Trophoblast cell (in vitro differentiated cells and primary cell): ENCODE results near the gene GUCY2D.

ENCODE experiments used
- DNase-seq, 2 donors: peaks; one replicate each; pipeline ENCODE4 v3.0.0-alpha.2; 2016
- H2AFZ ChIP-seq: 2 replicates; pipeline ENCODE4 v1.6.1; 2013; ENCODE audit warnings: low read length, moderate library complexity, mild to moderate bottlenecking; ENCODE audit not compliant: insufficient read depth, poor library complexity
- H2AK5ac ChIP-seq: 2 replicates; pipeline ENCODE4 v1.6.1; 2013; ENCODE audit warnings: mild to moderate bottlenecking, low read length
- H2BK120ac ChIP-seq: 2 replicates; pipeline ENCODE4 v1.6.1; 2013; ENCODE audit warnings: low read length, mild to moderate bottlenecking, moderate library complexity; ENCODE audit not compliant: insufficient read depth, poor library complexity
- H2BK12ac ChIP-seq: 2 replicates; pipeline ENCODE4 v1.6.1; 2013; ENCODE audit warnings: mild to moderate bottlenecking, low read length, moderate library complexity
- H2BK5ac ChIP-seq: 2 replicates; pipeline ENCODE4 v1.6.1; 2013; ENCODE audit warnings: low read length, low read depth, moderate library complexity, mild to moderate bottlenecking; ENCODE audit not compliant: poor library complexity
- H3K14ac ChIP-seq: 2 replicates; pipeline ENCODE4 v1.6.1; 2013; ENCODE audit warnings: mild to moderate bottlenecking, low read length
- H3K18ac ChIP-seq: 2 replicates; pipeline ENCODE4 v1.6.1; 2013; ENCODE audit warnings: mild to moderate bottlenecking, low read length
- H3K23ac ChIP-seq: 2 replicates; pipeline ENCODE4 v1.6.1; 2013; ENCODE audit warnings: low read length
- H3K27ac ChIP-seq: 2 replicates; pipeline ENCODE4 v1.5.1; 2013; ENCODE audit warnings: low read depth, mild to moderate bottlenecking, inconsistent platforms, low read length, moderate library complexity
- H3K27me3 ChIP-seq: 2 replicates; pipeline ENCODE4 v1.6.1; 2013; ENCODE audit warnings: inconsistent platforms, mild to moderate bottlenecking, low read length, moderate library complexity; ENCODE audit not compliant: insufficient read depth
- H3K36me3 ChIP-seq, 2 experiments: 1 replicate in 1 of 2; 2 replicates in 1 of 2; pipeline ENCODE4 v1.6.1; 2013; ENCODE audit warnings: low read length in 2 of 2, mild to moderate bottlenecking in 2 of 2, moderate library complexity in 1 of 2; ENCODE audit not compliant: insufficient read depth in 2 of 2, control insufficient read depth in 1 of 2
- H3K4ac ChIP-seq: 2 replicates; pipeline ENCODE4 v1.6.1; 2013; ENCODE audit warnings: low read depth, mild to moderate bottlenecking, low read length, moderate library complexity
- H3K4me1 ChIP-seq, 2 experiments: 1 replicate in 1 of 2; 2 replicates in 1 of 2; pipeline ENCODE4 v1.6.1; 2013; ENCODE audit warnings: low read length in 2 of 2, mild to moderate bottlenecking in 2 of 2, moderate library complexity in 1 of 2; ENCODE audit not compliant: insufficient read depth in 2 of 2, control insufficient read depth in 1 of 2
- H3K4me2 ChIP-seq: 2 replicates; pipeline ENCODE4 v1.6.1; 2013; ENCODE audit warnings: inconsistent platforms, mild to moderate bottlenecking, low read length, moderate library complexity
- H3K4me3 ChIP-seq: 2 replicates; pipeline ENCODE4 v1.5.1; 2013; ENCODE audit warnings: mild to moderate bottlenecking, low read depth, low read length, inconsistent platforms
- H3K79me1 ChIP-seq: one replicate; pipeline ENCODE4 v1.6.1; 2013; ENCODE audit warnings: low read length
- H3K79me2 ChIP-seq: 2 replicates; pipeline ENCODE4 v1.6.1; 2013; ENCODE audit warnings: low read length, mild to moderate bottlenecking; ENCODE audit not compliant: control insufficient read depth, insufficient read depth, poor library complexity
- H3K9ac ChIP-seq: 2 replicates; pipeline ENCODE4 v1.6.1; 2013; ENCODE audit warnings: mild to moderate bottlenecking, low read length
- H3K9me3 ChIP-seq: 2 replicates; pipeline ENCODE4 v1.6.1; 2013; ENCODE audit warnings: low read depth, mild to moderate bottlenecking, control low read depth, inconsistent platforms, low read length; ENCODE audit not compliant: insufficient read depth
- H4K12ac ChIP-seq: 2 replicates; pipeline ENCODE4 v1.6.1; 2013; ENCODE audit warnings: low read depth, mild to moderate bottlenecking, low read length, moderate library complexity
- H4K8ac ChIP-seq: 2 replicates; pipeline ENCODE4 v1.6.1; 2013; ENCODE audit warnings: low read depth, mild to moderate bottlenecking, low read length, moderate library complexity
- H4K91ac ChIP-seq: one replicate; pipeline ENCODE4 v1.6.1; 2013; ENCODE audit warnings: low read depth, mild to moderate bottlenecking, low read length, moderate library complexity
- WGBS: extraction: QIAGEN DNeasy Blood & Tissue Kit; methylation state at CpG from one replicate; pipeline ENCODE4 v1.1.7; 2013; ENCODE audit warnings: missing lambda C conversion rate; ENCODE audit not compliant: insufficient read length, insufficient coverage; ENCODE audit errors: extremely low coverage; 5-methylcytosine and 5-hydroxymethylcytosine counted together

Gene GUCY2D

GRCh38 chr17:7971651-7972050 lies 30.8 kb upstream of the GUCY2D start:
- Histone ChIP-seq H3K79me1 (no peaks in the 10 kb centered on the region), H2BK120ac (no peak overlapping the region), H3K27ac (no peak overlapping the region), H3K9ac (no peak overlapping the region), H2BK5ac (no peak overlapping the region), H2AK5ac (no peak overlapping the region), H3K9me3 (peaks cover 3% of the 10 kb centered on the region), H3K4me3 (no peak overlapping the region), H2BK12ac (no peak overlapping the region), H3K4me1 (no peaks in the 10 kb centered on the region), H3K18ac (no peak overlapping the region), H4K12ac (no peak overlapping the region), H3K27me3 (no peaks in the 10 kb centered on the region), H3K79me2 (no peaks in the 10 kb centered on the region), H3K23ac (no peak overlapping the region), H4K91ac (no peak overlapping the region), H4K8ac (no peak overlapping the region), H3K36me3 (no peaks in the 10 kb centered on the region), H3K4ac (no peak overlapping the region), H2AFZ (no peak overlapping the region), H3K4me2 (no peak overlapping the region), H3K14ac (no peak overlapping the region)
- DNase-seq, result no peak
- no CpG with 5 or more reads among the region's 4 CpGs for WGBS

- Histone ChIP-seq H3K4me3 (no peak overlapping the region), H3K79me1 (no peaks in the 10 kb centered on the region), H3K23ac (no peak overlapping the region), H3K14ac (no peak overlapping the region), H4K8ac (no peak overlapping the region), H3K4me1 (no peaks in the 10 kb centered on the region), H3K9ac (no peak overlapping the region), H3K4ac (no peak overlapping the region), H3K27ac (no peak overlapping the region), H3K79me2 (no peaks in the 10 kb centered on the region), H4K12ac (no peak overlapping the region), H2BK12ac (no peak overlapping the region), H3K18ac (no peak overlapping the region), H3K36me3 (no peaks in the 10 kb centered on the region), H3K9me3 (peaks cover 3% of the 10 kb centered on the region), H2AK5ac (no peak overlapping the region), H3K4me2 (no peak overlapping the region), H2BK5ac (no peak overlapping the region), H4K91ac (no peak overlapping the region), H2AFZ (no peak overlapping the region), H2BK120ac (no peak overlapping the region), H3K27me3 (no peaks in the 10 kb centered on the region)
- no CpG with 5 or more reads among the region's 8 CpGs for WGBS
- no peak for DNase-seq
These were observed 30.2 kb upstream of the GUCY2D start for GRCh38 chr17:7972131-7972785.

- Histone ChIP-seq H3K23ac (no peak overlapping the region), H3K27me3 (no peaks in the 10 kb centered on the region), H2BK12ac (no peak overlapping the region), H2BK5ac (no peak overlapping the region), H4K12ac (no peak overlapping the region), H3K79me2 (no peaks in the 10 kb centered on the region), H3K27ac (no peak overlapping the region), H4K8ac (no peak overlapping the region), H3K4me3 (no peak overlapping the region), H3K9ac (no peak overlapping the region), H3K79me1 (no peaks in the 10 kb centered on the region), H3K9me3 (peaks cover 3% of the 10 kb centered on the region), H2AFZ (no peak overlapping the region), H3K4ac (no peak overlapping the region), H2AK5ac (no peak overlapping the region), H3K14ac (no peak overlapping the region), H3K18ac (no peak overlapping the region), H2BK120ac (no peak overlapping the region), H4K91ac (no peak overlapping the region), H3K4me1 (no peaks in the 10 kb centered on the region), H3K36me3 (no peaks in the 10 kb centered on the region), H3K4me2 (no peak overlapping the region)
- no peak for DNase-seq
These were observed 27.7 kb upstream of the GUCY2D start for GRCh38 chr17:7974638-7975131.

- no CpG with 5 or more reads among the region's 4 CpGs for WGBS
- Histone ChIP-seq H2AFZ (no peak overlapping the region), H2BK12ac (no peak overlapping the region), H3K36me3 (no peaks in the 10 kb centered on the region), H2AK5ac (no peak overlapping the region), H3K79me2 (no peaks in the 10 kb centered on the region), H3K9ac (no peak overlapping the region), H3K14ac (no peak overlapping the region), H3K4me3 (no peak overlapping the region), H3K9me3 (peaks cover 3% of the 10 kb centered on the region), H3K27ac (no peak overlapping the region), H3K18ac (no peak overlapping the region), H4K91ac (no peak overlapping the region), H2BK5ac (no peak overlapping the region), H4K8ac (no peak overlapping the region), H3K4me1 (no peaks in the 10 kb centered on the region), H3K4ac (no peak overlapping the region), H3K4me2 (no peak overlapping the region), H2BK120ac (no peak overlapping the region), H3K79me1 (no peaks in the 10 kb centered on the region), H3K23ac (no peak overlapping the region), H3K27me3 (no peaks in the 10 kb centered on the region), H4K12ac (no peak overlapping the region)
- no peak for DNase-seq
These were observed 25.4 kb upstream of the GUCY2D start for GRCh38 chr17:7977039-7977438.
